Measurements from ENCODE around the gene AUH. TPM values are rescaled to one million over a fixed set of nuclear protein-coding genes. Genes with fewer than 3 reads are reported as not detected.

The AUH gene
- total and polyA plus RNA-seq, 10 of the 15 experiments (the other 5 are each of a cell fraction or from before 2014, with no cell fraction given) = 1.7 to 7.3 (median 4.6) TPM

GRCh38 chr9:91186632-91187108 lies 175.0 kb downstream of the AUH start (continued):
- TF ChIP-seq REST (IDR thresholded peaks at IDR 0.05; ENCODE audit: low read depth, low read length) (no peak), E4F1 (IDR thresholded peaks at IDR 0.05; ENCODE audit: borderline replicate concordance, partially characterized antibody) (no peak)

- ChIA-PET POLR2A (no interaction called here), SMC1A (ENCODE audit: uncharacterized antibody, unreplicated experiment) (interaction anchor here (2.2 kb wide), 1 partner anchor 11 kb away, joined by 6 read pairs; no protein-coding TSS in a partner anchor), RAD21 (ENCODE audit: unreplicated experiment) (no interaction called here), CTCF (no interaction called here)
- in situ Hi-C loops (cut with MboI) = no loop called here
- Histone ChIP-seq H3K4me2 (ENCODE audit: control insufficient read depth, insufficient read depth) (no peak overlapping the region), H3K9me3 (replicated peaks; ENCODE audit: control insufficient read depth, insufficient read depth, low read length) (no peaks in the 10 kb centered on the region; the same call in 2 of the 3 replicates), H3K27ac (ENCODE audit: control insufficient read depth, insufficient read depth) (no peak overlapping the region), H3K79me2 (ENCODE audit: control insufficient read depth, insufficient read depth, low read length) (no peaks in the 10 kb centered on the region), H3K9ac (ENCODE audit: control insufficient read depth, insufficient read depth, low read length) (no peak overlapping the region), H3K4me1 (ENCODE audit: control insufficient read depth, insufficient read depth, low read length) (no peaks in the 10 kb centered on the region), H2AFZ (ENCODE audit: control insufficient read depth, low read depth, low read length) (no peak overlapping the region), H4K20me1 (ENCODE audit: control insufficient read depth, insufficient read depth) (no peaks in the 10 kb centered on the region), H3K36me3 (ENCODE audit: control insufficient read depth in 2 of 2, insufficient read depth in 2 of 2, low read length in 1 of 2) (no peaks in the 10 kb centered on the region), H3K4me3 (no peak overlapping the region), H3K27me3 (replicated peaks in 1 of 2; ENCODE audit: control insufficient read depth in 2 of 2, insufficient read depth in 2 of 2, low read length in 1 of 2) (peaks cover 2 to 6% of the 10 kb centered on the region in 2 experiments; a peak in 3 of 4 replicates)
- no peak for ATAC-seq
- no TSS peak for BruUV-seq (replicated peaks)
- WGBS (ENCODE audit: insufficient coverage, insufficient replicate concordance, low lambda C conversion rate, missing lambda C conversion rate) = 72% methylated on average over 10 of the region's 10 CpGs
- FAIRE-seq = no peak
- intact Hi-C loops (cut with micrococcal nuclease; ENCODE audit: unreplicated experiment) = no loop called here
- no peak for DNase-seq (ENCODE audit: low read depth, low spot score)
- TF ChIP-seq TAF1 (IDR thresholded peaks at IDR 0.05; ENCODE audit: borderline replicate concordance, low read depth, low read length) (no peak), USF1 (IDR thresholded peaks at IDR 0.05; ENCODE audit: borderline replicate concordance, extremely low read length, insufficient read depth, low read depth, low read length) (no peak), E4F1 (IDR thresholded peaks at IDR 0.05; ENCODE audit: borderline replicate concordance, partially characterized antibody) (no peak), IRF5 (IDR thresholded peaks at IDR 0.05; ENCODE audit: borderline replicate concordance) (no peak), KAT2A (conservative IDR thresholded peaks at IDR 0.05; ENCODE audit: control insufficient read depth, low read depth, low read length) (no peak), ZNF622 (IDR thresholded peaks at IDR 0.05) (no peak)
These were observed 176.4 kb downstream of the AUH start for GRCh38 chr9:91185193-91185886.
